ENCODE measurements around the gene HOXD4.

DNA sequence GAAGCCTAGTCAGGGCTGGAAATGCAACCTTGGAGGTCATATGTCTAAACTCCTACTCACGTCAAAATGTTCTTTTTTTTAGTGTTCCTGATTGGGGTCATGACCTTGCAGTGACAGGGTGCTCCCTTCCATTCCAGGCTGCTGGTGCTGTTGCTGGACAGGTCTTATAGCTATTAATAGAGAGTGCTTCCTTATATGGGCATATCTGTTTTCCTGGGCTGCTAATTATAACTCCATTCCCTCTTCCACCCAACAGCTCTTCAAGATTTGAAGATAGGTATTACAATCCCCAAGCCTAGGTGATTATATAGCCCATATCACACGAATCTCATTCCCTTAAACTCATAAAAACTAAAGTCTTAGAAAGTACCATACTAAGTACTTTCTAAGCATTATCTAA, 18.4 kb downstream of the HOXD4 start:
- TF ChIP-seq, protein P1, sequence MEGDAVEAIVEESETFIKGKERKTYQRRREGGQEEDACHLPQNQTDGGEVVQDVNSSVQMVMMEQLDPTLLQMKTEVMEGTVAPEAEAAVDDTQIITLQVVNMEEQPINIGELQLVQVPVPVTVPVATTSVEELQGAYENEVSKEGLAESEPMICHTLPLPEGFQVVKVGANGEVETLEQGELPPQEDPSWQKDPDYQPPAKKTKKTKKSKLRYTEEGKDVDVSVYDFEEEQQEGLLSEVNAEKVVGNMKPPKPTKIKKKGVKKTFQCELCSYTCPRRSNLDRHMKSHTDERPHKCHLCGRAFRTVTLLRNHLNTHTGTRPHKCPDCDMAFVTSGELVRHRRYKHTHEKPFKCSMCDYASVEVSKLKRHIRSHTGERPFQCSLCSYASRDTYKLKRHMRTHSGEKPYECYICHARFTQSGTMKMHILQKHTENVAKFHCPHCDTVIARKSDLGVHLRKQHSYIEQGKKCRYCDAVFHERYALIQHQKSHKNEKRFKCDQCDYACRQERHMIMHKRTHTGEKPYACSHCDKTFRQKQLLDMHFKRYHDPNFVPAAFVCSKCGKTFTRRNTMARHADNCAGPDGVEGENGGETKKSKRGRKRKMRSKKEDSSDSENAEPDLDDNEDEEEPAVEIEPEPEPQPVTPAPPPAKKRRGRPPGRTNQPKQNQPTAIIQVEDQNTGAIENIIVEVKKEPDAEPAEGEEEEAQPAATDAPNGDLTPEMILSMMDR (IDR thresholded peaks at IDR 0.05) = no peak
- TF ChIP-seq ZFX (IDR thresholded peaks at IDR 0.05; ENCODE audit: borderline replicate concordance) = no peak
